ENCODE results near the gene WNK2.

The WNK2 gene

GRCh38 chr9:93223260-93224180, 39.6 kb downstream of the WNK2 start (continued):
- no peak for TF ChIP-seq ZBTB10 (tag by site-specific recombination; IDR thresholded peaks at IDR 0.05)
- TF ChIP-seq ZNF133 (tag by site-specific recombination; IDR thresholded peaks at IDR 0.05): no peak
- TF ChIP-seq ZNF169 (tag by site-specific recombination; IDR thresholded peaks at IDR 0.05): no peak
- peak; percentile 92 for TF ChIP-seq ZIC2 (tag by site-specific recombination; IDR thresholded peaks at IDR 0.05)
- TF ChIP-seq ZBTB11 (tag by site-specific recombination; conservative IDR thresholded peaks at IDR 0.05; ENCODE audit: low read depth): no peak
- TF ChIP-seq ZSCAN23 (tag by site-specific recombination; IDR thresholded peaks at IDR 0.05): no peak
- no peak for TF ChIP-seq ZNF202 (tag by site-specific recombination; IDR thresholded peaks at IDR 0.05; ENCODE audit: borderline replicate concordance)
- TF ChIP-seq ZNF292 (tag by site-specific recombination; IDR thresholded peaks at IDR 0.05; ENCODE audit: borderline replicate concordance, low read depth): no peak
- TF ChIP-seq ZNF596 (tag by site-specific recombination; IDR thresholded peaks at IDR 0.05): no peak
- no peak for TF ChIP-seq ZNF621 (tag by site-specific recombination; IDR thresholded peaks at IDR 0.05)
- TF ChIP-seq ZNF677 (tag by site-specific recombination; IDR thresholded peaks at IDR 0.05): no peak
- no peak for TF ChIP-seq TCF7L2 (IDR thresholded peaks at IDR 0.05; ENCODE audit: borderline replicate concordance, low read depth, low read length)
- TF ChIP-seq PRDM10 (tag by site-specific recombination; IDR thresholded peaks at IDR 0.05): peak; percentile 68; the same call in 1 of the 2 replicates
- TF ChIP-seq YY1 (tag by site-specific recombination; IDR thresholded peaks at IDR 0.05): no peak
- TF ChIP-seq WT1 (tag by site-specific recombination; IDR thresholded peaks at IDR 0.05): no peak
- peak; percentile 20; the same call in 1 of the 2 replicates for TF ChIP-seq ZBTB20 (tag by site-specific recombination; IDR thresholded peaks at IDR 0.05)
- TF ChIP-seq ZFP3 (tag by site-specific recombination; IDR thresholded peaks at IDR 0.05; ENCODE audit: low read depth): no peak
- no peak for TF ChIP-seq ZNF777 (tag by site-specific recombination; IDR thresholded peaks at IDR 0.05; ENCODE audit: borderline replicate concordance)
- TF ChIP-seq ZNF121 (tag by site-specific recombination; IDR thresholded peaks at IDR 0.05): no peak
- no peak for TF ChIP-seq ZNF560 (tag by site-specific recombination; IDR thresholded peaks at IDR 0.05; ENCODE audit: borderline replicate concordance)
- no peak for TF ChIP-seq ZFP41 (tag by site-specific recombination; IDR thresholded peaks at IDR 0.05; ENCODE audit: borderline replicate concordance)
- no peak for TF ChIP-seq ATF2 (tag by site-specific recombination; IDR thresholded peaks at IDR 0.05; ENCODE audit: low read depth)
- no peak for TF ChIP-seq ZNF639 (tag by site-specific recombination; IDR thresholded peaks at IDR 0.05)
- TF ChIP-seq ZNF138 (tag by site-specific recombination; IDR thresholded peaks at IDR 0.05; ENCODE audit: borderline replicate concordance): no peak
- TF ChIP-seq SCRT2 (tag by site-specific recombination; IDR thresholded peaks at IDR 0.05): no peak
- TF ChIP-seq ZFP37 (tag by site-specific recombination; IDR thresholded peaks at IDR 0.05): no peak
- TF ChIP-seq ZNF660 (tag by site-specific recombination; IDR thresholded peaks at IDR 0.05): no peak

Measured in HEK293 (cell line).